DMS53 treated with DMSO at 0.1 percent for 48 hours (cell line): ENCODE measurements around the gene KLF5.

Experiments used
- DNase-seq: peaks from one replicate; lab custom pipeline; 2025; ENCODE audit not compliant: unreplicated experiment; lab: John Stamatoyannopoulos, UW

Gene KLF5

DNA sequence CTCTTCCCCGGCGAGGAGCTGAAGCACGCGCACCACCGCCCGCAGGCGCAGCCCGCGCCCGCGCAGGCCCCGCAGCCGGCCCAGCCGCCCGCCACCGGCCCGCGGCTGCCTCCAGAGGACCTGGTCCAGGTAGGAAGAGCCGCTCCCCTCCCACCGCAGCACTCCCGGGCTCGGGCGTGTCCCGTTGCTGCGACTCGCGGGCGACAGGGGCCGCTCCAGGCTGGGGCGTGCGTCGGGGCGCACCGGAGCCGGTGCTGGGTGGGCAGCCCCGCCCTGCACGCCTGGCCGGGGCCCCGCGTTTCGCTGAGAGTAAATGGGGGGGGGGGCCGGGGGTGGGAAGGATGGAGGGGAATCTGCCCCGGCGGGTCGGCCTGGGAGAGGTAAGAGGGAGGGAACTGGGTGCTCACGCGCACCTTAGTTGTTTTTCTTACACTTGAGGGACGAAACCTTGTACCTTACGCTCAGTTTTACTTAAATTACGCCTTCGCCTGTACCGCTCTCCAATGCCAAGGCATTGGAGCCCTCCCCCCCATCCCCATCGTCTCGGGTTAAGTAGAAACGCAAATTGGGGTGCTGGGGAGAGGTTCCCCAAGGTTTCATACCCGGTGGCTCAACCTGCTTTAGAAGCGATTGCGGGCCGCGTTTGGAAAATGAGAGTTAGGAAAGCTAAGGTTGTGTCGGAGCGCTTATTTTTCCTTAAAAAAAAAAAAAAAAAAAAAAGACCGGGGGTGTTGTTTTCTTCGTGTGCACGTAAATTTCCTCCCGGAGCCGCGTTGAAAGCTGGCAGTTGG lies 850 bp downstream of the KLF5 start:
- no peak for DNase-seq

GRCh38 chr13:73060251-73061160 lies 1.7 kb downstream of the KLF5 start:
- DNase-seq, result no peak

GRCh38 chr13:73061473-73061872 lies 2.7 kb downstream of the KLF5 start:
- DNase-seq, result no peak

GRCh38 chr13:73061876-73062275 lies 3.1 kb downstream of the KLF5 start:
- DNase-seq, result no peak

GRCh38 chr13:73062468-73062867 lies 3.7 kb downstream of the KLF5 start:
- no peak for DNase-seq

DNA sequence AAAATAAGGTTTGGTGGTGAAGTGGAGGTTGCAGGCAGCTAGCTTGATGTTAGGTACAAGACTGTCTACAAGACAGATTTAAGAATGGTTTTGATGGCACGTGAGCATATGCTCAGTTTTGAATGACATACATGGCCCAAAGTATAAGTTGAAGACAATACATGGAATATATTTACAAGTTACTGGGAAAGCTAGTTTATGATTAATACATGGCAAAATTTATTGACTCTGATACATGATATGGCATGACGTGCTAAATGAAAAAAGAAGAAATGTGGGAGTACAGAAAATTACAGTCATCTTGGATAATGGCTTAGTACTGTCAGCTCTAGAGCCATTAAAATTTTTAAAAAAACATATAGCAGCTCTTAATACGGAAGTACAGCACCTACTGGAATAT lies 4.4 kb downstream of the KLF5 start:
- DNase-seq, result no peak

GRCh38 chr13:73065036-73065435 lies 6.2 kb downstream of the KLF5 start:
- DNase-seq, result no peak

- peak; percentile 22 for DNase-seq
These were observed 7.0 kb downstream of the KLF5 start for GRCh38 chr13:73065665-73066340.

DNA sequence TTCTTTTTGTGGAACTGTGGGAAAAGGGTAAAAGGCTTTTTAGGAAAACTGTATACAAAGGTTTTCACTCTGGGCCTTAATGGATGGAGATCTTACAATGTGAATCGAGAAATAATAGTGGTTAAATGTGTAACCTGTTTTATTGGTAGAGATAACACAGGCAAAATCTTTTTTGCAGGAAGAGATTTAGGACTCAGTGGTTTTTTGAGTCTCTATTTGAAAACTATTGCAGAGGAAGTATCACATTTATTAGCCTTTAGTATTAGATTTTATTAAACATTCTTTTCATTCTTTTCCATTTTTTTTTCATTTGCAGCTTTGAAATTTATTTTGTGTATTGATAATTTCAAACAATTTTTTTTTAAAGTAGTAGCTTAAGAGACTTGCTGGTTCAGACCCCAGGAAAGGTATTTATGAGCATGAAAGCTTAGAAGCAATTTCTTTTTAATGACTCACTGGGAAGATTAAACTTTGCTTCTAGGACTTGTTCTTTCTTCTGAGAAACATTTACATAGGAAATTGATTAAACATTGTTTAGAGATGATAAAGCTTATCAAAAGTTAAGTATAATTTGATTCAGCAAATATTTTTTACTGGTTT lies 10.5 kb downstream of the KLF5 start:
- DNase-seq, result no peak

DNA sequence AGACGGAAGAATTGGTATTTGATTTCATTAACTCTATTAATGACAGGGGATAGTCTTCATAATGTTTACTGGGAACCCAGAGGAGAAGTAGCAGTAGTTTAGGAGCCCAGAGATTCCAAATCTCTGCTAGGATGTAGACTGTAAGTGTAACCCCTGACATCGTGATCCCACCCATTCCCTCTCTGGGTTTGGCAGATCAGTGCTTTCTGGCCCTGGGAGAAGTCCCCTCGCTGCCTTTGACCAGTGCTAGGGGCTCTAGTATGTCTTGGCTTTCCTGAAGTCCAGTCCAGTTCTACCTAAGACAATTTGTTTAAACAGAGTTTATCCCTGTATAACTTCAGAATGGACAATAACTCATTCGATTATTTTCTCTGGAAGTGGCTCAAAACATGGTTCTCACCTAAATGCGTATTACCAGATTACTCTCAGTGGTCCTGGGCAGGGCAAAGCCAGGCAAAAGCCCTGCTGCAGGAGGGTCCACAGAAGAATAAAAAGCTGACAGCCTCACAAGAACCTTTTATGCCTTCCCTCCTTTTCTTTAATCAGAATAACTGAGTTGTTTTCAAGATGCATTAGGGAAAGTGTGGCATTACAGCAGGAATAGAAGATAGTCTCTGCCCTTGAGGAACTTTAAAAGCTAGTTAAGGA lies 11.8 kb downstream of the KLF5 start:
- no peak for DNase-seq

- no peak for DNase-seq
These were observed 13.6 kb downstream of the KLF5 start for GRCh38 chr13:73072239-73072900.

DNA sequence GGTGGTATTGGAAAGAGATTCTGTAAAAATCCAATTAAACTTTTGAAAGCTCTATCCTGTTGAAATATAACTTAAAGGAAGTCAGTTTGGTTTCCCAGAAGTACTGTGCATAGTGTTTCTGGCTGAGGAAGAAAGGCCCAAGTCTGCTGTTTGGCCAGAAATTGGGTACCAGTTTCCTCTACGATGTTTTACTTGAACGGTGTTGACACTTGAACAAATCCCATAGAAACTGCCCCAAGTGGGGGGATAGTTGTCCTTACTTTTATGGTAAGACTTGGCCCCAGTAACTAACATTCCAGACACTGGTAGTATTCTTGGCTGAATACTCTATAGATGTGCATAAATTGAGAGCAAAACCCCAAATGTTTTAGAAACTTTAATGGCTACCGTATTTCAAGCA lies 14.2 kb downstream of the KLF5 start:
- no peak for DNase-seq

DNA sequence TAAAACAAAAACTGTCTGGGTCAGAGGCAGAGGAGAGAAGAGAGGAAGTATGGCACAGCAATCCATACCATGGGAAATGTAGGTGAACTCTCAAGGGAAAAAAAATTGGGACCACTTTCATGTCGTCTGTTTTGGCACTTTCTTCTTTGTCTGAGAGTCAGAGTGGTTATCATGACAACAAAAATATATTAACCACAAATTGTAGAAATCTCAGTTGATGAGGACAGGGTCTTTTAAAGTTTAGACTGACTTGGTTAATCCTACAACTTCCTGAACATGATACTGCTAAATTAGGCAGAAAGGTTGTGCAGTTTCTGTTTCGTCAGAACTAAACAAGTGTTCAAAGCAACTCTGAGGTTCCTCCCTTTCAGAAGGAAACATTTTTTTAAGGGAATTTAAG lies 15.2 kb downstream of the KLF5 start:
- DNase-seq, result no peak

DNA sequence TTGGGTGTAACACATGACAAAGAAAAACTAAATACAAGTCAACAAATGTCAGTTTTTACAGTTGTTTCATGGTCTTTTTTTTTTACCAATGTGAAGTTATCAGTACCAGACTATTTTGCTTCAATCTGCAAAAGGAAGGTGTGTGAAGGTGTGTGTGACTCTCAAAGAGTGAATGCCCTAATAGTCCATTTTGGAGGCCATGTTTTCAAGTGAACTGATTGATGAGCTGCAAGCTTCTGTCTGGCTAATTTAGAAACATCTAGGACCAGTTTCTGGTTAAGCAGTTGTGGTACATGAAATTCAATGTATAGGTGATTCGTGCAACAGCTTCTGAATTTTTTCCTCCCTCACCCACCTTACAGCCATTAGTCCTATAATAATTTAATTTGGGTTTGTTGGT lies 16.1 kb downstream of the KLF5 start:
- no peak for DNase-seq

DNA sequence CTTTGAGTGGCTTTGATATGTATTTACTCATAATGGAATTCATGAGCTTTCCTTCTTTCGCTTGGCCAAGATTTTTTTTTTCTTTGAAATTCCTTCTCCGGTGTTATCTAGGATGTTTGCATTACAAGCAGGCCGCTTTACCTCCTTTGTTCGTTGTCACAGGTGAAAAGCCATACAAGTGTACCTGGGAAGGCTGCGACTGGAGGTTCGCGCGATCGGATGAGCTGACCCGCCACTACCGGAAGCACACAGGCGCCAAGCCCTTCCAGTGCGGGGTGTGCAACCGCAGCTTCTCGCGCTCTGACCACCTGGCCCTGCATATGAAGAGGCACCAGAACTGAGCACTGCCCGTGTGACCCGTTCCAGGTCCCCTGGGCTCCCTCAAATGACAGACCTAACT lies 16.7 kb downstream of the KLF5 start:
- peak; percentile 44 for DNase-seq

DNA sequence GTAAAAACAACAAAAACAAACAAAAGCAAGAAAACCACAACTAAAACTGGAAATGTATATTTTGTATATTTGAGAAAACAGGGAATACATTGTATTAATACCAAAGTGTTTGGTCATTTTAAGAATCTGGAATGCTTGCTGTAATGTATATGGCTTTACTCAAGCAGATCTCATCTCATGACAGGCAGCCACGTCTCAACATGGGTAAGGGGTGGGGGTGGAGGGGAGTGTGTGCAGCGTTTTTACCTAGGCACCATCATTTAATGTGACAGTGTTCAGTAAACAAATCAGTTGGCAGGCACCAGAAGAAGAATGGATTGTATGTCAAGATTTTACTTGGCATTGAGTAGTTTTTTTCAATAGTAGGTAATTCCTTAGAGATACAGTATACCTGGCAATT lies 17.1 kb downstream of the KLF5 start:
- DNase-seq, result no peak

DNA sequence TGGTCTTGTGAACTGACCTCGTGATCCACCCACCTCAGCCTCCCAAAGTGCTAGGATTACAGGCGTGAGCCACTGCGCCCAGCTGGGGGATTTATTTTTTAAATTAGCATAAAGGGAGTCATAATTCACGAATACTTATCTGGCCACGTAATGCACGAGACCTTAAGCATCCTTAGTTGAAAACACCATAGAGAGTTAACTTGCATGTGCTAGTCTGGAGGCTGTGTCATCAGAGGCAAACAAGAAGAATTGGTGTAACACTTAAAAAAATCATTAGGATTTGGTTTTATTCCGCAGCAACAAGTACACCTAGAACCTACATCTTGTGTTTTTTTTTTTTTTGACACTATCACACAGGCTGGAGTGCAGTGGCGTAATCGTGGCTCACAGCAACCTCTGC lies 19.1 kb downstream of the KLF5 start:
- no peak for DNase-seq

DNA sequence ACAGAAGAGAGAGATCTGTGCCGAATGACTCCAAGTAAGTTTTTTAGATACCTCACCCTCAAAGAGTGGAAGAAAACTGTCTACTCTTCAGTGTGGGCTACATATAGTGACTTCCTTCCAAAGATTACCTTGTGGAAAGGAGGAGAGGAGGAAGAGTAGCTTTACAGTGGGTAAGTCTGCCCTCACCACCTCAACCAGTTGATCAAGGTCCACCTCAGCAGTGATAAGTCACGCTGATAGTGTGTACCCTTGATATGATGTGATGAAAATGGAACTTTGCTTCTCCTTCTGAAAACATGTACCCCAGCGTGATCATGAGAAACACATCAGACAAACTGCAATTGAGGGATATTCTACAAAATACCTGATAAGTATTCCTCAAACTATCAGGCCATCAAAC lies 20.6 kb downstream of the KLF5 start:
- DNase-seq, result no peak

- no peak for DNase-seq
These were observed 22.6 kb downstream of the KLF5 start for GRCh38 chr13:73081256-73081915.

DNA sequence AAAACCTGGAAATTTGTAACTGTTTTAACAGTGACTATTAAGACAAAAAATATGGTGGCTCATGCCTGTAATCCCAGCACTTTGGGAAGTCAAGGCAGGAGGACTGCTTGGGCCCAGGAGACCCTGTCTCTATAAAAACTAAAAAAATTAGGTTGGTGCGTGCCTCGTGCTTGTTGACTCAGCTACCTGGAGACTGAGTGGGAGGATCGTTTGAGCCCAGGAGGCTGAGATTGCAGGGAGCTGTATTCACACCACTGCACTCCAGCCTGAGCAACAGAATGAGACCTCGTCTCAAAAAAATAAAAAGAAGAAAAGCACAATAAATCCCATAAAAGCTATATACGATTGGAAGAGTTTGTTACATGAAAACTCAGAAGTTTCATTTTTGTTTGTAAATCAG lies 23.7 kb downstream of the KLF5 start:
- no peak for DNase-seq
